ENCODE data around the gene ADCY2.

ADCY2 gene

GRCh38 chr5:7871653-7872052, 475.7 kb downstream of the ADCY2 start (continued):
- TF ChIP-seq CREB5 (CRISPR knock-in tag; IDR thresholded peaks at IDR 0.05; ENCODE audit: low read depth): no peak
- no peak for TF ChIP-seq PPARA (CRISPR knock-in tag; IDR thresholded peaks at IDR 0.05; ENCODE audit: borderline replicate concordance)
- no peak for TF ChIP-seq OSR1 (CRISPR knock-in tag; IDR thresholded peaks at IDR 0.05)

- no peak for TF ChIP-seq ZFP30 (CRISPR knock-in tag; IDR thresholded peaks at IDR 0.05)
- TF ChIP-seq ISL1 (CRISPR knock-in tag; IDR thresholded peaks at IDR 0.05): no peak
- TF ChIP-seq ZFP3 (CRISPR knock-in tag; IDR thresholded peaks at IDR 0.05): no peak
- TF ChIP-seq BACH2 (CRISPR knock-in tag; IDR thresholded peaks at IDR 0.05; ENCODE audit: borderline replicate concordance): no peak
- no peak for TF ChIP-seq RARB (CRISPR knock-in tag; IDR thresholded peaks at IDR 0.05)
- ATAC-seq: no peak
These were observed 476.7 kb downstream of the ADCY2 start for GRCh38 chr5:7872517-7873130.

- no peak for ATAC-seq
- TF ChIP-seq PPARA (CRISPR knock-in tag; IDR thresholded peaks at IDR 0.05; ENCODE audit: borderline replicate concordance) (no peak), TSHZ2 (CRISPR knock-in tag; IDR thresholded peaks at IDR 0.05) (no peak), TOX (CRISPR knock-in tag; IDR thresholded peaks at IDR 0.05; ENCODE audit: borderline replicate concordance) (no peak), ZNF565 (CRISPR knock-in tag; conservative IDR thresholded peaks at IDR 0.05; ENCODE audit: low read depth) (no peak), CSDC2 (CRISPR knock-in tag; IDR thresholded peaks at IDR 0.05) (no peak), SNAI2 (CRISPR knock-in tag; IDR thresholded peaks at IDR 0.05) (no peak), BACH2 (CRISPR knock-in tag; IDR thresholded peaks at IDR 0.05; ENCODE audit: borderline replicate concordance) (no peak), TCF4 (CRISPR knock-in tag; IDR thresholded peaks at IDR 0.05; ENCODE audit: borderline replicate concordance) (no peak), ZFP30 (CRISPR knock-in tag; IDR thresholded peaks at IDR 0.05) (no peak), ESRRG (CRISPR knock-in tag; IDR thresholded peaks at IDR 0.05) (no peak), ZFP3 (CRISPR knock-in tag; IDR thresholded peaks at IDR 0.05) (no peak), ZC3H10 (CRISPR knock-in tag; IDR thresholded peaks at IDR 0.05) (no peak), GLIS3 (CRISPR knock-in tag; IDR thresholded peaks at IDR 0.05) (no peak), ISL1 (CRISPR knock-in tag; IDR thresholded peaks at IDR 0.05) (no peak), ZNF8 (CRISPR knock-in tag; IDR thresholded peaks at IDR 0.05) (no peak), PATZ1 (CRISPR knock-in tag; IDR thresholded peaks at IDR 0.05; ENCODE audit: borderline replicate concordance) (no peak), POU6F1 (CRISPR knock-in tag; IDR thresholded peaks at IDR 0.05; ENCODE audit: borderline replicate concordance, low read depth) (no peak), ZNF70 (CRISPR knock-in tag; IDR thresholded peaks at IDR 0.05) (no peak), OSR1 (CRISPR knock-in tag; IDR thresholded peaks at IDR 0.05) (no peak)
These were observed 477.3 kb downstream of the ADCY2 start for GRCh38 chr5:7873216-7873615.

- TF ChIP-seq TSHZ2 (CRISPR knock-in tag; IDR thresholded peaks at IDR 0.05) (no peak), ZC3H10 (CRISPR knock-in tag; IDR thresholded peaks at IDR 0.05) (no peak), ZNF70 (CRISPR knock-in tag; IDR thresholded peaks at IDR 0.05) (no peak), ESRRG (CRISPR knock-in tag; IDR thresholded peaks at IDR 0.05) (no peak), SNAI2 (CRISPR knock-in tag; IDR thresholded peaks at IDR 0.05) (no peak), OSR1 (CRISPR knock-in tag; IDR thresholded peaks at IDR 0.05) (no peak), ZNF8 (CRISPR knock-in tag; IDR thresholded peaks at IDR 0.05) (no peak), ZNF565 (CRISPR knock-in tag; conservative IDR thresholded peaks at IDR 0.05; ENCODE audit: low read depth) (no peak), ZFP3 (CRISPR knock-in tag; IDR thresholded peaks at IDR 0.05) (no peak), ZFP30 (CRISPR knock-in tag; IDR thresholded peaks at IDR 0.05) (no peak), ARNTL (CRISPR knock-in tag; IDR thresholded peaks at IDR 0.05; ENCODE audit: borderline replicate concordance, low read depth) (no peak), PPARA (CRISPR knock-in tag; IDR thresholded peaks at IDR 0.05; ENCODE audit: borderline replicate concordance) (no peak), POU6F1 (CRISPR knock-in tag; IDR thresholded peaks at IDR 0.05; ENCODE audit: borderline replicate concordance, low read depth) (no peak), GLIS3 (CRISPR knock-in tag; IDR thresholded peaks at IDR 0.05) (no peak)
- ATAC-seq: no peak
These were observed 478.7 kb downstream of the ADCY2 start for GRCh38 chr5:7874639-7875038.

Measured in SK-N-SH treated with all-trans-retinoic acid at 6 μM for 48 hours (cell line).